Subcutaneous preadipocyte (primary cell): ENCODE data around the gene NOA1. TPM values are rescaled to one million over a fixed set of nuclear protein-coding genes. Genes with fewer than 3 reads are reported as not detected.

Experiments used
- small RNA-seq: library from RNA; depleted of rRNA; stranded (forward); fragments of <200 nt; gene quantifications from one replicate; pipeline ENCODE3, GENCODE V24; 2012
- total RNA-seq: library from RNA; depleted of rRNA; stranded (reverse); fragments of >200 nt; gene quantifications from 2 replicates; pipeline ENCODE4 v1.2.3, GENCODE V29; 2012

NOA1 gene
- total RNA-seq: 24.3 and 26.0 TPM in 2 replicates

GRCh38 chr4:56977321-56978012 is at the start of gene NOA1:
NOA1 (minus strand) TSS chr4:56977606; CDS start chr4:56977585, 21 bp downstream.

GRCh38 chr4:56978750-56979303 is 1.4 kb upstream of the NOA1 start, which contains the start of gene POLR2B:
POLR2B (plus strand) TSS chr4:56978896; CDS start chr4:56978986, 90 bp downstream.

Small RNA genes lying within 50 kb of the gene (small RNA-seq; reads per million reads assigned to genes)
- not detected for gene RNU6-998P

Other genes with a start within 250 kb of the NOA1 start
- not detected in 2 replicates for gene SPINK2, start 155.9 kb downstream of the NOA1 start, total RNA-seq
- gene REST, start 69.7 kb downstream of the NOA1 start, total RNA-seq: 28.3 and 38.3 TPM in 2 replicates
- 85.6 and 106 TPM in 2 replicates for gene POLR2B, start 1.3 kb upstream of the NOA1 start, total RNA-seq
- gene IGFBP7, start 132.8 kb upstream of the NOA1 start, total RNA-seq: 4.4 and 4.5 TPM in 2 replicates